Keratinocyte (primary cell): ENCODE data around the gene BATF2.

ENCODE experiments used
- EZH2 ChIP-seq: IDR thresholded peaks from one replicate; pipeline ENCODE4 v1.6.1; 2012; ENCODE audit warnings: inconsistent platforms, mild to moderate bottlenecking, low read length, moderate library complexity
- TF ChIP-seq, protein P1 (sequence below), 3 experiments: IDR thresholded peaks in 1 of 3; conservative IDR thresholded peaks in 1 of 3; optimal IDR thresholded peaks in 1 of 3; 2 replicates in 2 of 3; 3 replicates in 1 of 3; pipeline versions ENCODE3 to v1.5.1; 2011; ENCODE audit warnings: low read length in 3 of 3, mild to moderate bottlenecking in 3 of 3, moderate library complexity in 2 of 3, control low read depth in 1 of 3, inconsistent platforms in 1 of 3; ENCODE audit not compliant: insufficient read depth in 2 of 3; ENCODE audit errors: extremely low read depth in 1 of 3

DNA sequence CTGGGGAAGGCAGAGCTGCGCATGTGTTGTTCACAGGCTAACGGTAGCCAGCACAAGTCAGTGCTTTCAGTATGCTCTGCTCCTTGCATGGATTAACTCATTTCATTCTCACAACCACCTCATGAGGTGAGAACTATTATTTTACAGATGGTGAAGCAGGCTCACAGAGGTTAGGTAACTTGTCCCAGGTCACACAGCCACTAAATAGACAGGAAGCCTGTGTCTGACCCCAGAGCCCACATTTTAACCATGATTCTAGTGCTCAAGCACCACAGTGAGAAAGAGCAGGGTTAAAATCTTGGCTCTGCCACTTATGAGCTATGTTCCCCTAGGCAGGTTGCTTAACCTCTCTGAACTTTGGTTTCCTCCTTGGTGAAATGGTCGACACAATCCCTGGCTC, 24.2 kb upstream of the BATF2 start:
- TF ChIP-seq, protein P1, sequence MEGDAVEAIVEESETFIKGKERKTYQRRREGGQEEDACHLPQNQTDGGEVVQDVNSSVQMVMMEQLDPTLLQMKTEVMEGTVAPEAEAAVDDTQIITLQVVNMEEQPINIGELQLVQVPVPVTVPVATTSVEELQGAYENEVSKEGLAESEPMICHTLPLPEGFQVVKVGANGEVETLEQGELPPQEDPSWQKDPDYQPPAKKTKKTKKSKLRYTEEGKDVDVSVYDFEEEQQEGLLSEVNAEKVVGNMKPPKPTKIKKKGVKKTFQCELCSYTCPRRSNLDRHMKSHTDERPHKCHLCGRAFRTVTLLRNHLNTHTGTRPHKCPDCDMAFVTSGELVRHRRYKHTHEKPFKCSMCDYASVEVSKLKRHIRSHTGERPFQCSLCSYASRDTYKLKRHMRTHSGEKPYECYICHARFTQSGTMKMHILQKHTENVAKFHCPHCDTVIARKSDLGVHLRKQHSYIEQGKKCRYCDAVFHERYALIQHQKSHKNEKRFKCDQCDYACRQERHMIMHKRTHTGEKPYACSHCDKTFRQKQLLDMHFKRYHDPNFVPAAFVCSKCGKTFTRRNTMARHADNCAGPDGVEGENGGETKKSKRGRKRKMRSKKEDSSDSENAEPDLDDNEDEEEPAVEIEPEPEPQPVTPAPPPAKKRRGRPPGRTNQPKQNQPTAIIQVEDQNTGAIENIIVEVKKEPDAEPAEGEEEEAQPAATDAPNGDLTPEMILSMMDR (optimal IDR thresholded peaks at IDR 0.05 in 1 of 3, IDR thresholded peaks at IDR 0.05 in 1 of 3, conservative IDR thresholded peaks at IDR 0.05 in 1 of 3; ENCODE audit: extremely low read depth in 1 of 3, insufficient read depth in 2 of 3, low read length in 3 of 3): no peak
- TF ChIP-seq EZH2: no peak
